CD14-positive monocyte (primary cell): ENCODE results near the gene CNOT8. TPM values are rescaled to one million over a fixed set of nuclear protein-coding genes. Genes with fewer than 3 reads are reported as not detected.

Experiments used
- DNase-seq, 3 donors: peaks; one replicate each; pipeline ENCODE4 v3.0.0-alpha.2; 2011 to 2022
- H2AFZ ChIP-seq: 2 replicates; pipeline ENCODE4 v1.6.0; 2012; ENCODE audit warnings: mild to moderate bottlenecking, low read depth, low read length, inconsistent platforms; ENCODE audit not compliant: insufficient read depth, poor library complexity, severe bottlenecking
- H3K27ac ChIP-seq, 2 donors: 1 replicate in 1 of 2; 2 replicates in 1 of 2; pipeline ENCODE4 v1.5.1; 2012 to 2013; ENCODE audit warnings: low read length in 2 of 2, control low read depth in 1 of 2, inconsistent platforms in 1 of 2, low read depth in 1 of 2, mild to moderate bottlenecking in 1 of 2
- H3K27me3 ChIP-seq, 2 donors: one replicate each; pipeline versions ENCODE4 v1.6.0 to v1.6.1; 2011 to 2013; ENCODE audit warnings: low read length in 2 of 2; ENCODE audit not compliant: control insufficient read depth in 2 of 2, insufficient read depth in 2 of 2
- H3K36me3 ChIP-seq, 2 donors: replicated peaks in 1 of 2; 1 replicate in 1 of 2; 2 replicates in 1 of 2; pipeline versions ENCODE4 v1.5.1 to v1.6.1; 2012 to 2013; ENCODE audit warnings: low read length in 2 of 2, control low read depth in 1 of 2, inconsistent platforms in 1 of 2, mild to moderate bottlenecking in 1 of 2; ENCODE audit not compliant: insufficient read depth in 2 of 2, control insufficient read depth in 1 of 2
- H3K4me1 ChIP-seq, 2 donors: 1 replicate in 1 of 2; 2 replicates in 1 of 2; pipeline versions ENCODE4 v1.5.1 to v1.6.1; 2012 to 2013; ENCODE audit warnings: low read length in 2 of 2, control low read depth in 1 of 2, inconsistent platforms in 1 of 2, mild to moderate bottlenecking in 1 of 2, moderate library complexity in 1 of 2; ENCODE audit not compliant: insufficient read depth in 2 of 2, control insufficient read depth in 1 of 2
- H3K4me2 ChIP-seq: replicated peaks from 2 replicates; pipeline ENCODE3; 2012; ENCODE audit warnings: low read length, moderate library complexity, mild to moderate bottlenecking; ENCODE audit not compliant: poor library complexity, severe bottlenecking; ENCODE audit errors: extremely low read depth
- H3K4me3 ChIP-seq, 3 experiments: fragments of 200-600 bp in 1 of 3; sonication (generic) in 1 of 3; replicated peaks in 1 of 3; 1 replicate in 2 of 3; 2 replicates in 1 of 3; pipeline ENCODE4 v1.5.1; 2011 to 2013; ENCODE audit warnings: low read length in 3 of 3, mild to moderate bottlenecking in 3 of 3, control low read depth in 2 of 3, low read depth in 2 of 3, inconsistent platforms in 1 of 3, moderate library complexity in 1 of 3
- H3K79me2 ChIP-seq: 2 replicates; pipeline ENCODE4 v1.6.0; 2012; ENCODE audit warnings: mild to moderate bottlenecking, control low read depth, inconsistent platforms, low read length, moderate library complexity; ENCODE audit not compliant: insufficient read depth
- H3K9ac ChIP-seq: 2 replicates; pipeline ENCODE4 v1.6.0; 2017; ENCODE audit warnings: low read length, mild to moderate bottlenecking; ENCODE audit not compliant: insufficient read depth, poor library complexity, severe bottlenecking
- H3K9me3 ChIP-seq, 2 donors: replicated peaks in 1 of 2; 1 replicate in 1 of 2; 2 replicates in 1 of 2; pipeline versions ENCODE4 v1.5.1 to v1.6.1; 2012 to 2013; ENCODE audit warnings: low read length in 2 of 2, control low read depth in 1 of 2; ENCODE audit not compliant: control insufficient read depth in 1 of 2, insufficient read depth in 1 of 2
- H4K20me1 ChIP-seq: 2 replicates; pipeline ENCODE4 v1.6.0; 2012; ENCODE audit warnings: mild to moderate bottlenecking, low read length, control low read depth, moderate library complexity; ENCODE audit not compliant: insufficient read depth
- H3K27ac Mint-ChIP-seq, 7 donors: one replicate each; pipeline ENCODE4 v1.8.0; 2020; ENCODE audit warnings: mild to moderate bottlenecking in 7 of 7, mixed read lengths in 7 of 7, moderate library complexity in 6 of 7, inconsistent platforms in 2 of 7
- H3K27me3 Mint-ChIP-seq, 3 donors: one replicate each; pipeline ENCODE4 v1.8.0; 2021 to 2022; ENCODE audit warnings: low read depth in 3 of 3, mild to moderate bottlenecking in 3 of 3, mixed read lengths in 3 of 3, moderate library complexity in 3 of 3, inconsistent platforms in 1 of 3
- H3K36me3 Mint-ChIP-seq, 2 donors: one replicate each; pipeline ENCODE4 v1.8.0; 2020; ENCODE audit warnings: mixed read lengths in 2 of 2, inconsistent platforms in 1 of 2, mild to moderate bottlenecking in 1 of 2
- H3K4me1 Mint-ChIP-seq: one replicate; pipeline ENCODE4 v1.8.0; 2020; ENCODE audit warnings: mild to moderate bottlenecking, mixed read lengths
- H3K4me3 Mint-ChIP-seq, 2 donors: one replicate each; pipeline ENCODE4 v1.8.0; 2020; ENCODE audit warnings: mild to moderate bottlenecking in 2 of 2, mixed read lengths in 2 of 2, moderate library complexity in 1 of 2
- H3K9me3 Mint-ChIP-seq, 7 donors: one replicate each; pipeline ENCODE4 v1.8.0; 2020 to 2022; ENCODE audit warnings: mixed read lengths in 7 of 7, mild to moderate bottlenecking in 6 of 7, moderate library complexity in 6 of 7, inconsistent platforms in 2 of 7
- WGBS: methylation state at CpG from one replicate; pipeline ENCODE4 v1.1.5; 2013; ENCODE audit warnings: missing lambda C conversion rate; ENCODE audit not compliant: insufficient coverage; 5-methylcytosine and 5-hydroxymethylcytosine counted together
- intact Hi-C, 2 donors: fragments of 100-400 bp; cut with micrococcal nuclease; formaldehyde crosslinking; loops; one replicate each; pipeline versions ENCODE4 v1.15.0 to v1.15.1; 2023
- polyA plus RNA-seq, 3 donors: library from polyadenylated mRNA; depleted of rRNA in 1 of 3; unstranded in 2 of 3; stranded (reverse) in 1 of 3; fragments of 300-500 nt in 2 of 3; fragments of >200 nt in 1 of 3; fragmentation: Illumina TruSeq in 2 of 3; gene quantifications; 1 replicate in 2 of 3; 2 replicates in 1 of 3; pipeline ENCODE4 v1.2.3, GENCODE V29; 2012 to 2021
- TF ChIP-seq, protein P1 (sequence below): fragments of 200-600 bp; IDR thresholded peaks from one replicate; pipeline ENCODE4 v1.8.0; 2022; ENCODE audit warnings: antibody characterized with exemption, mild to moderate bottlenecking

CNOT8 gene
- polyA plus RNA-seq, 3 donors = 98.7 to 160 (median 147) TPM

DNA sequence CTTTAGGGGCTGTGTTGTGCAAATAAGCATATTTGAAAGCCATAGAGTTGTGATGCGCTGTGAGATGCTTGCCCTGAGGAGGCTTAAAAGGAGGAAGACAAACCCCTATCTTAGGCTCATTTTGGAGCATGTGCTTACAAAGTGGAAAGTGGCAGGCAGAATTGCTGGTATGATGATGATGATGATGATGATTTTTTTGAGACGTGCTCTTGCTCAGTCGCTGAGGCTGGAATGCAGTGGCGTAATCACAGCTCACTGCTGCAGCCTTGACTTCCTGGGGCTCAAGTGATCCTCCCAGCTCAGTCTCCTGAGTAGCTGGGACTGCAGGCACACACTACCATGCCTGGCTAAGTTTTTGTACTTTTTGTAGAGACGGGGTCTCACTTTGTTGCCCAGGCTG, 1.7 kb downstream of the CNOT8 start:
- Mint-ChIP-seq H3K9me3 (peaks cover 0 to 2% (median 0%) of the 10 kb centered on the region in 7 donors), H3K4me3 (peak overlapping the region; percentile 77 to 96), H3K27me3 (peaks cover 0 to 4% (median 2%) of the 10 kb centered on the region in 3 donors), H3K4me1 (peaks cover 54% of the 10 kb centered on the region), H3K36me3 (peaks cover 9 to 24% of the 10 kb centered on the region in 2 donors), H3K27ac (peak overlapping the region; percentile 93 to 99 (median 99))
- H3K4me2 ChIP-seq = peak overlapping the region; percentile 87
- intact Hi-C loops = loop anchor here in 1 of 2 donors (10.0 kb wide), 1 partner anchor 205 kb away; no protein-coding TSS in a partner anchor
- TF ChIP-seq, protein P1, sequence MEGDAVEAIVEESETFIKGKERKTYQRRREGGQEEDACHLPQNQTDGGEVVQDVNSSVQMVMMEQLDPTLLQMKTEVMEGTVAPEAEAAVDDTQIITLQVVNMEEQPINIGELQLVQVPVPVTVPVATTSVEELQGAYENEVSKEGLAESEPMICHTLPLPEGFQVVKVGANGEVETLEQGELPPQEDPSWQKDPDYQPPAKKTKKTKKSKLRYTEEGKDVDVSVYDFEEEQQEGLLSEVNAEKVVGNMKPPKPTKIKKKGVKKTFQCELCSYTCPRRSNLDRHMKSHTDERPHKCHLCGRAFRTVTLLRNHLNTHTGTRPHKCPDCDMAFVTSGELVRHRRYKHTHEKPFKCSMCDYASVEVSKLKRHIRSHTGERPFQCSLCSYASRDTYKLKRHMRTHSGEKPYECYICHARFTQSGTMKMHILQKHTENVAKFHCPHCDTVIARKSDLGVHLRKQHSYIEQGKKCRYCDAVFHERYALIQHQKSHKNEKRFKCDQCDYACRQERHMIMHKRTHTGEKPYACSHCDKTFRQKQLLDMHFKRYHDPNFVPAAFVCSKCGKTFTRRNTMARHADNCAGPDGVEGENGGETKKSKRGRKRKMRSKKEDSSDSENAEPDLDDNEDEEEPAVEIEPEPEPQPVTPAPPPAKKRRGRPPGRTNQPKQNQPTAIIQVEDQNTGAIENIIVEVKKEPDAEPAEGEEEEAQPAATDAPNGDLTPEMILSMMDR = no peak
- no peaks in the 10 kb centered on the region for H3K27me3 ChIP-seq
- WGBS = 33% methylated on average over 5 of the region's 5 CpGs
- peak overlapping the region; percentile 69 to 96 for H3K27ac ChIP-seq
- no peak overlapping the region for H2AFZ ChIP-seq
- DNase-seq = peak; percentile 34 to 65 (median 55)
- peaks cover 53% of the 10 kb centered on the region for H4K20me1 ChIP-seq
- H3K4me3 ChIP-seq = peak overlapping the region; percentile 87 to 96 (median 89)
- H3K79me2 ChIP-seq = peaks cover 66% of the 10 kb centered on the region
- peaks cover 46 to 66% of the 10 kb centered on the region in 2 donors for H3K4me1 ChIP-seq
- H3K9me3 ChIP-seq = no peaks in the 10 kb centered on the region
- peak overlapping the region; percentile 90 for H3K9ac ChIP-seq
- H3K36me3 ChIP-seq = peaks cover 11 to 22% of the 10 kb centered on the region in 2 donors

DNA sequence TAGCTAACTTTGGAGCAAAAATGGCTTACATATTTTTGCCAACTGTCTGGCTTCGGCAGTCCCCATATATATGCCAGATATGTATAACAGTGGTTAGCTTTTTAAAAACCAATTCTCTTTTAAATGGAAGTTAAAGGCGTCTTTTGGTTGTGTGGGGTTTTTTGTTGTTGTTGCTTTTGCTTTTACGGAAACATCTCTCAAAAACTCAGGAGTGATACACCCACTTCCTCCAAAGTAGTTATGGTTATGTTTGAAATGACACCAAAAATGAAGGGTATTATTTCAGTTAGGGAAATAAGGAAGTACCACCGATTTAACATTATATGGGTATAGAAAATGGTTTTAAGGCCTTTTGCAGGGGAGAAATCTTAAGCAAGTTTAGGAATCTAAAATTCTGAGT, 2.3 kb downstream of the CNOT8 start:
- Mint-ChIP-seq H3K9me3 (peaks cover 0 to 2% (median 0%) of the 10 kb centered on the region in 7 donors), H3K4me3 (peak overlapping the region; percentile 77 to 96), H3K4me1 (peaks cover 54% of the 10 kb centered on the region), H3K36me3 (peaks cover 16 to 31% of the 10 kb centered on the region in 2 donors), H3K27me3 (peaks cover 0 to 4% (median 2%) of the 10 kb centered on the region in 3 donors), H3K27ac (peak overlapping the region; percentile 93 to 99 (median 99))
- no CpG with 5 or more reads among the region's 4 CpGs for WGBS
- peaks cover 72% of the 10 kb centered on the region for H3K79me2 ChIP-seq
- peak overlapping the region; percentile 87 to 96 (median 89) for H3K4me3 ChIP-seq
- TF ChIP-seq, protein P1 = no peak
- H3K4me1 ChIP-seq = peaks cover 46 to 62% of the 10 kb centered on the region in 2 donors
- peaks cover 17 to 28% of the 10 kb centered on the region in 2 donors for H3K36me3 ChIP-seq
- H3K27ac ChIP-seq = peak overlapping the region; percentile 69 to 96
- H2AFZ ChIP-seq = no peak overlapping the region
- H3K9me3 ChIP-seq = no peaks in the 10 kb centered on the region
- H4K20me1 ChIP-seq = peaks cover 59% of the 10 kb centered on the region
- H3K9ac ChIP-seq = peak overlapping the region; percentile 90
- H3K4me2 ChIP-seq = peak overlapping the region; percentile 87
- intact Hi-C loops = loop anchor here in 1 of 2 donors (10.0 kb wide), 1 partner anchor 206 kb away; no protein-coding TSS in a partner anchor
- DNase-seq = peak; percentile 29 to 52 (median 48)
- H3K27me3 ChIP-seq = no peaks in the 10 kb centered on the region
